ENCODE results near the gene FHDC1.

DNA sequence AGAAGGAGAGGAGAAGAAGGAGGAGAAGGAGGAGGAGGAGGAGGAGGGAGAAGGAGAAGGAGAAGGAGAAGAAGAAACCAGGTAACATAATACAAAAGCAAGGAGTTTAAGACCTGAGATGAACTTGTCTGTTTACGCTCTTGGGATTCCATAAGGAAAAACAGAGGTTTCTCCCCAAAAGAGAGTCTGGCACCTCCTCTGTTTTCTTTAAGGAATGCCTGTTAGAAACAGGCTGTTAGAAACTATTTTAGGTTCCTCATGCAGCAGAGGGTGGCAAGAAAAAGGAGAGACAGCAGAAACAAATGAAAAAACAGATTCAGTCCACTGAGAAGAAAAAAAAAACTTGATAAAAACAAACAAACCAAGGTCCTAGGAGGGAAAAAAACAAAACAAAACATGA is 10.3 kb upstream of the FHDC1 start:
- TF ChIP-seq, protein P1, sequence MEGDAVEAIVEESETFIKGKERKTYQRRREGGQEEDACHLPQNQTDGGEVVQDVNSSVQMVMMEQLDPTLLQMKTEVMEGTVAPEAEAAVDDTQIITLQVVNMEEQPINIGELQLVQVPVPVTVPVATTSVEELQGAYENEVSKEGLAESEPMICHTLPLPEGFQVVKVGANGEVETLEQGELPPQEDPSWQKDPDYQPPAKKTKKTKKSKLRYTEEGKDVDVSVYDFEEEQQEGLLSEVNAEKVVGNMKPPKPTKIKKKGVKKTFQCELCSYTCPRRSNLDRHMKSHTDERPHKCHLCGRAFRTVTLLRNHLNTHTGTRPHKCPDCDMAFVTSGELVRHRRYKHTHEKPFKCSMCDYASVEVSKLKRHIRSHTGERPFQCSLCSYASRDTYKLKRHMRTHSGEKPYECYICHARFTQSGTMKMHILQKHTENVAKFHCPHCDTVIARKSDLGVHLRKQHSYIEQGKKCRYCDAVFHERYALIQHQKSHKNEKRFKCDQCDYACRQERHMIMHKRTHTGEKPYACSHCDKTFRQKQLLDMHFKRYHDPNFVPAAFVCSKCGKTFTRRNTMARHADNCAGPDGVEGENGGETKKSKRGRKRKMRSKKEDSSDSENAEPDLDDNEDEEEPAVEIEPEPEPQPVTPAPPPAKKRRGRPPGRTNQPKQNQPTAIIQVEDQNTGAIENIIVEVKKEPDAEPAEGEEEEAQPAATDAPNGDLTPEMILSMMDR (conservative IDR thresholded peaks at IDR 0.05; ENCODE audit: low read depth, low read length) = no peak
- TF ChIP-seq EZH2 (IDR thresholded peaks at IDR 0.05; ENCODE audit: low read length, unreplicated experiment) = no peak
- no peak for TF ChIP-seq EZH2phosphoT487 (IDR thresholded peaks at IDR 0.05; ENCODE audit: borderline replicate concordance, low read length)
